C4-2B (cell line): Measurements from ENCODE around the gene CYP17A1.

Source experiments
- ZFX ChIP-seq: fragments of 450-650 bp; IDR thresholded peaks from 2 replicates; pipeline ENCODE4 v1.6.1; 2017
- TF ChIP-seq, protein P1 (sequence below): fragments of 450-650 bp; conservative IDR thresholded peaks from 2 replicates; pipeline ENCODE4 v1.5.1; 2017; ENCODE audit warnings: mild to moderate bottlenecking

DNA sequence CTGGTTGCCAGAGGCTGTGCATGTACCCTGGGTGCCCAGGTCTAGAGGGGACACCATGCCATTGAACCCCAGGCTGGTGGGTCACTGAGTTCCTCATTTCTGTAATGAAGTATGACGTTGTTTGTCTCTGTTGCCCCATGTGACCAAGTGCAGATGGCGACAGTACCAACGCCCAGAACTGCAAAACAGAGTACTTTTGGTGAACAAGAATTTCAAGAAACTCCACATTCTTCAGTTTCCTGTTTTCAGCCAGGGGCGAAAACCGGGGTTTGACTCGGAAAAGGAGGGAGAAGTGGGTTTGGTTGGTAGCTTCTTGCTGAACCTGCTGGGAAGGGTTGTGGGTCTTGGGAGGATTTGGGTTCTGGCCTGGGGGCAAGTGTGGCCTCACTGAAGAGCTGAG is 18.2 kb downstream of the CYP17A1 start:
- TF ChIP-seq, protein P1, sequence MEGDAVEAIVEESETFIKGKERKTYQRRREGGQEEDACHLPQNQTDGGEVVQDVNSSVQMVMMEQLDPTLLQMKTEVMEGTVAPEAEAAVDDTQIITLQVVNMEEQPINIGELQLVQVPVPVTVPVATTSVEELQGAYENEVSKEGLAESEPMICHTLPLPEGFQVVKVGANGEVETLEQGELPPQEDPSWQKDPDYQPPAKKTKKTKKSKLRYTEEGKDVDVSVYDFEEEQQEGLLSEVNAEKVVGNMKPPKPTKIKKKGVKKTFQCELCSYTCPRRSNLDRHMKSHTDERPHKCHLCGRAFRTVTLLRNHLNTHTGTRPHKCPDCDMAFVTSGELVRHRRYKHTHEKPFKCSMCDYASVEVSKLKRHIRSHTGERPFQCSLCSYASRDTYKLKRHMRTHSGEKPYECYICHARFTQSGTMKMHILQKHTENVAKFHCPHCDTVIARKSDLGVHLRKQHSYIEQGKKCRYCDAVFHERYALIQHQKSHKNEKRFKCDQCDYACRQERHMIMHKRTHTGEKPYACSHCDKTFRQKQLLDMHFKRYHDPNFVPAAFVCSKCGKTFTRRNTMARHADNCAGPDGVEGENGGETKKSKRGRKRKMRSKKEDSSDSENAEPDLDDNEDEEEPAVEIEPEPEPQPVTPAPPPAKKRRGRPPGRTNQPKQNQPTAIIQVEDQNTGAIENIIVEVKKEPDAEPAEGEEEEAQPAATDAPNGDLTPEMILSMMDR = no peak
- TF ChIP-seq ZFX = no peak
